K562 (cell line): ENCODE results near the gene ADNP. TPM values are rescaled to one million over a fixed set of nuclear protein-coding genes. Genes with fewer than 3 reads are reported as not detected.
A peak's percentile ranks its signal among the peaks of the same experiment; 100 is the strongest.

Experiments used
- CHD2 ChIP-seq: IDR thresholded peaks from 2 replicates; pipeline ENCODE4 v1.6.1; 2011; ENCODE audit warnings: low read depth, low read length
- DMBX1 ChIP-seq: fragments of 250-450 bp; sonication (Bioruptor Pico); IDR thresholded peaks from 2 replicates; pipeline ENCODE4 v1.8.0; 2022; ENCODE audit warnings: inconsistent platforms, mild to moderate bottlenecking, moderate library complexity, borderline replicate concordance
- HNRNPUL1 ChIP-seq: fragments of 200-400 bp; formaldehyde crosslinking; IDR thresholded peaks from 2 replicates; pipeline ENCODE4 v1.6.1; 2017; ENCODE audit warnings: low read length
- IRF9 ChIP-seq: fragments of 450-650 bp; IDR thresholded peaks from 2 replicates; pipeline ENCODE4 v1.6.1; 2016; ENCODE audit warnings: missing biosample characterization, missing genetic modification characterization
- MTA2 ChIP-seq: fragments of 450-650 bp; IDR thresholded peaks from 2 replicates; pipeline ENCODE4 v1.6.1; 2016; ENCODE audit warnings: low read depth
- NFE2 ChIP-seq: IDR thresholded peaks from 2 replicates; pipeline ENCODE4 v1.6.1; 2014; ENCODE audit warnings: antibody characterized with exemption, low read depth
- NONO ChIP-seq, 2 experiments: fragments of 200-400 bp in 1 of 2; fragments of 450-650 bp in 1 of 2; formaldehyde crosslinking in 1 of 2; IDR thresholded peaks; 2 replicates each; pipeline ENCODE4 v1.6.1; 2017; ENCODE audit warnings: low read depth in 2 of 2, mild to moderate bottlenecking in 2 of 2, moderate library complexity in 2 of 2, low read length in 1 of 2
- PTTG1 ChIP-seq: fragments of 450-650 bp; IDR thresholded peaks from 2 replicates; pipeline ENCODE4 v1.6.1; 2016; ENCODE audit warnings: low read depth, mild to moderate bottlenecking, missing genetic modification characterization, missing compliant biosample characterization
- RCOR1 ChIP-seq, 2 experiments: IDR thresholded peaks; 2 replicates each; pipeline ENCODE4 v1.6.1; 2012; ENCODE audit warnings: low read depth in 2 of 2, low read length in 2 of 2, borderline replicate concordance in 1 of 2, improper control_type of control experiment in 1 of 2
- TSC22D4 ChIP-seq: fragments of 450-650 bp; IDR thresholded peaks from 2 replicates; pipeline ENCODE4 v1.6.1; 2016; ENCODE audit warnings: missing genetic modification characterization, missing biosample characterization, control low read depth
- ZBED1 ChIP-seq: IDR thresholded peaks from 2 replicates; pipeline ENCODE4 v1.6.1; 2014
- ZBTB8A ChIP-seq: fragments of 450-650 bp; IDR thresholded peaks from 2 replicates; pipeline ENCODE4 v1.6.1; 2018; ENCODE audit warnings: mild to moderate bottlenecking, moderate library complexity; ENCODE audit not compliant: partially characterized antibody
- ZFP30 ChIP-seq: fragments of 250-450 bp; sonication (Bioruptor Pico); IDR thresholded peaks from 2 replicates; pipeline ENCODE4 v1.8.0; 2022; ENCODE audit warnings: moderate library complexity, mild to moderate bottlenecking, inconsistent platforms, borderline replicate concordance
- ZNF217 ChIP-seq: sonication (generic); formaldehyde crosslinking; IDR thresholded peaks from 2 replicates; pipeline ENCODE4 v1.8.0; 2022; ENCODE audit warnings: mild to moderate bottlenecking, missing genetic modification reagents
- ZNF644 ChIP-seq: fragments of 200-800 bp; sonication (Bioruptor generic); IDR thresholded peaks from 2 replicates; pipeline ENCODE4 v1.6.1; 2016; ENCODE audit warnings: low read depth, missing genetic modification characterization, missing compliant biosample characterization
- ZNF699 ChIP-seq: fragments of 250-450 bp; sonication (Bioruptor Pico); IDR thresholded peaks from 2 replicates; pipeline ENCODE4 v1.8.0; 2021; ENCODE audit warnings: mild to moderate bottlenecking, moderate library complexity; ENCODE audit not compliant: insufficient replicate concordance
- polyA plus RNA-seq, 8 experiments: library from polyadenylated mRNA; depleted of rRNA in 4 of 8; stranded (reverse) in 5 of 8; unstranded in 3 of 8; fragments of >200 nt; fragmentation: Nextera tagmentation in 2 of 8; fragmentation: Illumina TruSeq in 1 of 8; extraction: Ambion mirVana in 2 of 8; extraction: Trizol in 1 of 8; gene quantifications; 2 replicates each; pipeline versions ENCODE4 v1.2.1 to v1.2.3, GENCODE V29; 2011 to 2014; ENCODE audit warnings: inconsistent platforms in 1 of 8, missing spikeins in 1 of 8
- total RNA-seq, 7 experiments: library from RNA; depleted of rRNA in 6 of 7; stranded (reverse); fragments of >200 nt in 6 of 7; fragmentation: Illumina TruSeq in 2 of 7; extraction: Trizol in 2 of 7; gene quantifications; 2 replicates each; pipeline versions ENCODE4 v1.2.1 to v1.2.3, GENCODE V29; 2011 to 2021; ENCODE audit warnings: low replicate concordance in 1 of 7
- TF ChIP-seq, protein P1 (sequence below): sonication (generic); formaldehyde crosslinking; IDR thresholded peaks from 2 replicates; pipeline ENCODE4 v1.8.0; 2023; ENCODE audit warnings: missing genetic modification reagents, mild to moderate bottlenecking, borderline replicate concordance
- TF ChIP-seq, protein P2 (sequence below): fragments of 250-450 bp; sonication (Bioruptor Pico); IDR thresholded peaks from 2 replicates; pipeline ENCODE4 v1.5.0; 2021
- TF ChIP-seq, protein P3 (sequence below): sonication (generic); formaldehyde crosslinking; IDR thresholded peaks from 2 replicates; pipeline ENCODE4 v1.8.0; 2022; ENCODE audit warnings: missing genetic modification reagents, mild to moderate bottlenecking, moderate library complexity, borderline replicate concordance
- TF ChIP-seq, protein P4 (sequence below): fragments of 250-450 bp; sonication (Bioruptor Pico); IDR thresholded peaks from 2 replicates; pipeline ENCODE4 v1.8.0; 2021; ENCODE audit warnings: moderate library complexity, mild to moderate bottlenecking, inconsistent platforms

Gene ADNP
- total and polyA plus RNA-seq, 9 of the 15 experiments (the other 6 are each of a cell fraction or from before 2014, with no cell fraction given) = 17.8 to 59.9 (median 25.3) TPM

DNA sequence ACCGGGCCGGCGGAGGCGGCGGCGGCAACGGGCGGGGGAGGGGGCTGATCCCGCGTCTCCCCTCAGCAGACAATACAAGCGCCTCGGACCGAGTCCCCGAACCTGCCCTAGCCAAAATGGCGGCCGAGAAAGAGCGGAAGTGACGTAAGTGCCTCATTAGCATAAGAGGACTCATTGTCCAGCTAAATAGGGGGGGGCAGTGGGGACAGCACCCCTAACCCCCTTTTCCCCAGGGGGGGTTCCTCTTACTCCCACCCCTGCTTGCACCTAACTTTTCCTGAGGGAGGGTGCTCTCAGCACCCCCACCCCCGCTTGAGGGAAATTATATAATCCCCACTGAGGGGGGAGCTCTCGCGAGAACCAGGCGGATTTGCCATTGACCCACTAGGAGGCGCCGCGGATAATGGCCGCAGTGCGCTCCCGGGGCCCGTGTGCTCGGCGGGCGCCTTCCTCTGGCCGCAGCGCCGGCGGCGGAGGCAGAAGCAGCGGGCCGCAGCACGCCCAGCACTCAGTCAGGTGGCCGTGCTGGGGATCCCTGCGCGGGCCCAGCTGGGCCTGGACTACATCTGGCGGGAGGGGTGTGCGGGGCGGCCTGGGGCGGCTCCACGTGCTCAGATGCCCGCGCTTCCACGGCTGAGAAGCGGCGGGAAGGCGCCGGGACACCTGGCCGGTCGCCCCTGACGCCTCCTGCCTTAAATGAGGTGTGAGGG, at the start of gene ADNP (continued):
- TF ChIP-seq, protein P1, sequence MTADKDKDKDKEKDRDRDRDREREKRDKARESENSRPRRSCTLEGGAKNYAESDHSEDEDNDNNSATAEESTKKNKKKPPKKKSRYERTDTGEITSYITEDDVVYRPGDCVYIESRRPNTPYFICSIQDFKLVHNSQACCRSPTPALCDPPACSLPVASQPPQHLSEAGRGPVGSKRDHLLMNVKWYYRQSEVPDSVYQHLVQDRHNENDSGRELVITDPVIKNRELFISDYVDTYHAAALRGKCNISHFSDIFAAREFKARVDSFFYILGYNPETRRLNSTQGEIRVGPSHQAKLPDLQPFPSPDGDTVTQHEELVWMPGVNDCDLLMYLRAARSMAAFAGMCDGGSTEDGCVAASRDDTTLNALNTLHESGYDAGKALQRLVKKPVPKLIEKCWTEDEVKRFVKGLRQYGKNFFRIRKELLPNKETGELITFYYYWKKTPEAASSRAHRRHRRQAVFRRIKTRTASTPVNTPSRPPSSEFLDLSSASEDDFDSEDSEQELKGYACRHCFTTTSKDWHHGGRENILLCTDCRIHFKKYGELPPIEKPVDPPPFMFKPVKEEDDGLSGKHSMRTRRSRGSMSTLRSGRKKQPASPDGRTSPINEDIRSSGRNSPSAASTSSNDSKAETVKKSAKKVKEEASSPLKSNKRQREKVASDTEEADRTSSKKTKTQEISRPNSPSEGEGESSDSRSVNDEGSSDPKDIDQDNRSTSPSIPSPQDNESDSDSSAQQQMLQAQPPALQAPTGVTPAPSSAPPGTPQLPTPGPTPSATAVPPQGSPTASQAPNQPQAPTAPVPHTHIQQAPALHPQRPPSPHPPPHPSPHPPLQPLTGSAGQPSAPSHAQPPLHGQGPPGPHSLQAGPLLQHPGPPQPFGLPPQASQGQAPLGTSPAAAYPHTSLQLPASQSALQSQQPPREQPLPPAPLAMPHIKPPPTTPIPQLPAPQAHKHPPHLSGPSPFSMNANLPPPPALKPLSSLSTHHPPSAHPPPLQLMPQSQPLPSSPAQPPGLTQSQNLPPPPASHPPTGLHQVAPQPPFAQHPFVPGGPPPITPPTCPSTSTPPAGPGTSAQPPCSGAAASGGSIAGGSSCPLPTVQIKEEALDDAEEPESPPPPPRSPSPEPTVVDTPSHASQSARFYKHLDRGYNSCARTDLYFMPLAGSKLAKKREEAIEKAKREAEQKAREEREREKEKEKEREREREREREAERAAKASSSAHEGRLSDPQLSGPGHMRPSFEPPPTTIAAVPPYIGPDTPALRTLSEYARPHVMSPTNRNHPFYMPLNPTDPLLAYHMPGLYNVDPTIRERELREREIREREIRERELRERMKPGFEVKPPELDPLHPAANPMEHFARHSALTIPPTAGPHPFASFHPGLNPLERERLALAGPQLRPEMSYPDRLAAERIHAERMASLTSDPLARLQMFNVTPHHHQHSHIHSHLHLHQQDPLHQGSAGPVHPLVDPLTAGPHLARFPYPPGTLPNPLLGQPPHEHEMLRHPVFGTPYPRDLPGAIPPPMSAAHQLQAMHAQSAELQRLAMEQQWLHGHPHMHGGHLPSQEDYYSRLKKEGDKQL (CRISPR knock-in tag) = peak; percentile 89; the same call in 1 of the 2 replicates
- no peak for TF ChIP-seq ZNF699 (CRISPR knock-in tag)
- TF ChIP-seq ZFP30 = no peak
- peak; percentile 85; the same call in 1 of the 2 replicates for TF ChIP-seq DMBX1 (CRISPR knock-in tag)
- TF ChIP-seq ZBED1 = peak; percentile 50; the same call in 1 of the 2 replicates
- TF ChIP-seq IRF9 (tag) = no peak
- TF ChIP-seq TSC22D4 = no peak
- TF ChIP-seq NONO (IDR thresholded peaks at IDR 0.05; ENCODE audit: low read depth in 2 of 2, low read length in 1 of 2) = peak; percentile 92
- peak; percentile 42 for TF ChIP-seq NFE2
- peak; percentile 98 for TF ChIP-seq CHD2
- no peak for TF ChIP-seq PTTG1
- peak; percentile 9 to 79; a peak in 2 of 4 replicates for TF ChIP-seq RCOR1 (IDR thresholded peaks at IDR 0.05; ENCODE audit: borderline replicate concordance in 1 of 2, low read depth in 2 of 2, low read length in 2 of 2)
- no peak for TF ChIP-seq MTA2
- TF ChIP-seq ZNF644 (tag) = no peak
- TF ChIP-seq, protein P2, sequence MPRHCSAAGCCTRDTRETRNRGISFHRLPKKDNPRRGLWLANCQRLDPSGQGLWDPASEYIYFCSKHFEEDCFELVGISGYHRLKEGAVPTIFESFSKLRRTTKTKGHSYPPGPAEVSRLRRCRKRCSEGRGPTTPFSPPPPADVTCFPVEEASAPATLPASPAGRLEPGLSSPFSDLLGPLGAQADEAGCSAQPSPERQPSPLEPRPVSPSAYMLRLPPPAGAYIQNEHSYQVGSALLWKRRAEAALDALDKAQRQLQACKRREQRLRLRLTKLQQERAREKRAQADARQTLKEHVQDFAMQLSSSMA = 0 out of 2 replicates have a peak, but pooled peaks have one; percentile 64
- TF ChIP-seq, protein P3, sequence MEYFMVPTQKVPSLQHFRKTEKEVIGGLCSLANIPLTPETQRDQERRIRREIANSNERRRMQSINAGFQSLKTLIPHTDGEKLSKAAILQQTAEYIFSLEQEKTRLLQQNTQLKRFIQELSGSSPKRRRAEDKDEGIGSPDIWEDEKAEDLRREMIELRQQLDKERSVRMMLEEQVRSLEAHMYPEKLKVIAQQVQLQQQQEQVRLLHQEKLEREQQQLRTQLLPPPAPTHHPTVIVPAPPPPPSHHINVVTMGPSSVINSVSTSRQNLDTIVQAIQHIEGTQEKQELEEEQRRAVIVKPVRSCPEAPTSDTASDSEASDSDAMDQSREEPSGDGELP (CRISPR knock-in tag) = peak; percentile 100
- no peak for TF ChIP-seq HNRNPUL1
- no peak for TF ChIP-seq ZNF217 (CRISPR knock-in tag)
- no peak for TF ChIP-seq ZBTB8A
- TF ChIP-seq, protein P4, sequence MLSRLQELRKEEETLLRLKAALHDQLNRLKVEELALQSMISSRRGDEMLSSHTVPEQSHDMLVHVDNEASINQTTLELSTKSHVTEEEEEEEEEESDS = no peak
